ENCODE data around the gene DES.
"Not testable (repeated sequence)": the region's sequence is repeated elsewhere in the genome, so short reads cannot be mapped to it uniquely, and the experiment has no call there.

Gene DES

GRCh38 chr2:219400562-219400961 lies 17.6 kb upstream of the DES start:
- no peak for DNase-seq

GRCh38 chr2:219401606-219402005 lies 16.6 kb upstream of the DES start:
- DNase-seq: no peak

- peak; percentile 72 for DNase-seq
These were observed 15.3 kb upstream of the DES start for GRCh38 chr2:219402665-219403515.

GRCh38 chr2:219403861-219404260 lies 14.3 kb upstream of the DES start:
- no peak for DNase-seq

- DNase-seq: no peak
These were observed 13.8 kb upstream of the DES start for GRCh38 chr2:219404291-219404910.

- no peak for DNase-seq
These were observed 13.2 kb upstream of the DES start for GRCh38 chr2:219404954-219405353.

GRCh38 chr2:219405451-219405850 lies 12.7 kb upstream of the DES start:
- DNase-seq: no peak

GRCh38 chr2:219405958-219406860 lies 12.0 kb upstream of the DES start:
- no peak for DNase-seq

GRCh38 chr2:219406861-219407230 lies 11.3 kb upstream of the DES start:
- DNase-seq: no peak

- not testable (repeated sequence) for DNase-seq
These were observed 10.8 kb upstream of the DES start for GRCh38 chr2:219407343-219407742.

- DNase-seq: no peak
These were observed 10.0 kb upstream of the DES start for GRCh38 chr2:219408204-219408603.

GRCh38 chr2:219408631-219409030 lies 9.5 kb upstream of the DES start:
- no peak for DNase-seq

GRCh38 chr2:219409619-219410018 lies 8.6 kb upstream of the DES start:
- DNase-seq: no peak

GRCh38 chr2:219410390-219410789 lies 7.8 kb upstream of the DES start:
- no peak for DNase-seq

GRCh38 chr2:219414857-219415256 lies 3.3 kb upstream of the DES start:
- DNase-seq: no peak

GRCh38 chr2:219415580-219416234 lies 2.5 kb upstream of the DES start:
- DNase-seq: no peak

- DNase-seq: no peak
These were observed 2.0 kb upstream of the DES start for GRCh38 chr2:219416235-219416602.

- DNase-seq: no peak
These were observed 1.2 kb upstream of the DES start for GRCh38 chr2:219416938-219417337.

GRCh38 chr2:219417374-219417773 lies 803 bp upstream of the DES start:
- DNase-seq: no peak

GRCh38 chr2:219419012-219419324 lies 791 bp downstream of the DES start:
- no peak for DNase-seq

- DNase-seq: no peak
These were observed 1.4 kb downstream of the DES start for GRCh38 chr2:219419331-219420197.

- no peak for DNase-seq
These were observed 2.5 kb downstream of the DES start for GRCh38 chr2:219420687-219421086.

Measured in activated CD4-positive, alpha-beta T cell treated with anti-CD3 and anti-CD28 coated beads, Interleukin-10, Interleukin-2, amounts not matched to agents 100 ng/mL and 50 ng/mL, durations not matched to agents 16 hours and 8 hours (primary cell).